ENCODE data around the gene MAPK8IP1.
"Not testable (repeated sequence)": the region's sequence is repeated elsewhere in the genome, so short reads cannot be mapped to it uniquely, and the experiment has no call there.

Gene MAPK8IP1

GRCh38 chr11:45885274-45885920 lies at the start of gene MAPK8IP1:
Gene MAPK8IP1 (plus strand): TSS chr11:45885651. CDS start chr11:45885821, 170 bp downstream.
- peak; percentile 91 for DNase-seq

DNA sequence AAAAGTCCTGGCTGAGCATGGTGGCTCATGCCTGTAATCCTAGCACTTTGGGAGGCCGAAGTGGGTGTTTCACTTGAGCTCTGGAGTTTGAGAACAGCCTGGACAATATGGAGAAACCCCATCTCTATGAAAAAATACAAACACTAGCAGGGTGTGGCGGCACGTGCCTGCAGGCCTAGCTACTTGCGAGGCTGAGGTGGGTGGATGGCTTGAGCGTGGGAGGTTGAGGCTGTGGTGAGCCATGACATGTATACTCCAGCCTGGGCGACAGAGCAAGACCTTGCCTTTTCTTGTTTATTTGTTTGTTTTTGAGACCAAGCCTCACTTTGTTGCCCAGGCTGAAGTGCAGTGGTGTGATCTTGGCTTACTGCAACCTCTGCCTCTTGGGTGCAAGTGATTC lies 46.2 kb upstream of the MAPK8IP1 start:
- DNase-seq = no peak

- DNase-seq = not testable (repeated sequence)
Observed at GRCh38 chr11:45840251-45840650, 45.2 kb upstream of the MAPK8IP1 start.

GRCh38 chr11:45843158-45843924 lies 42.1 kb upstream of the MAPK8IP1 start:
- peak; percentile 93 for DNase-seq

DNA sequence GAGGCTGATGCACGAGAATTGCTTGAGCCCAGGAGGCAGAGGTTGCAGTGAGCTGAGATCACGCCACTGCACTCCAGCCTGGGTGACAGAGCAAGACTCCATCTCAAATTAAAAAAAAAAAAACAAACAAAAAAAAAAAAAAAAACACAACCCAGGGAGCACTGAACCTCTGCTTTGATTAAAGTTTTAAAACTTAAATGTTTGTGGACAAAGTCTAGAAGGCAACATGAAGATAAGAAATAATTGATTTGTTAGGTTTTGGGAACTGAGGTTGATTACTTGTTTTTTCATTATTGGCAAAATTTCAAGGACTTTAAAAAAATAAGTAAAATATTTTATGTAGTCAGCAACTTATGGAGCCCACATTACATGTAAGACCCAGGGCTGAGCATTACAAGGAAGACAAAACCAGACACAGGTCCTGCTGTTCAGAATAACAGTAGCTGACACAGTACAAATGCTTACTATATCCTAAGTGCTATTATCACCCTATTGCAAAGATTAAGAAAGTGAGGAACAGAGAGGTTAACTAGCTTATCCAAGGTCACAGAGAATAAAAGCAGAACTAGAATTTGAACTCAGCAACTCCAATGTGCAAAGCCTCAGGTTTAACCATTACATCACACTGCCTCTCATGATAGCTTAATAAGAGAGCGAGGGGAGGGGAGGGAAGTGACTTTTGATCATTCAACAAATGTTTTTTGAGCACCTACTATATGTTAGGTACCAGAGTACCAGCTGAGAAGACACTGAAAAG lies 40.5 kb upstream of the MAPK8IP1 start:
- no peak for DNase-seq

DNA sequence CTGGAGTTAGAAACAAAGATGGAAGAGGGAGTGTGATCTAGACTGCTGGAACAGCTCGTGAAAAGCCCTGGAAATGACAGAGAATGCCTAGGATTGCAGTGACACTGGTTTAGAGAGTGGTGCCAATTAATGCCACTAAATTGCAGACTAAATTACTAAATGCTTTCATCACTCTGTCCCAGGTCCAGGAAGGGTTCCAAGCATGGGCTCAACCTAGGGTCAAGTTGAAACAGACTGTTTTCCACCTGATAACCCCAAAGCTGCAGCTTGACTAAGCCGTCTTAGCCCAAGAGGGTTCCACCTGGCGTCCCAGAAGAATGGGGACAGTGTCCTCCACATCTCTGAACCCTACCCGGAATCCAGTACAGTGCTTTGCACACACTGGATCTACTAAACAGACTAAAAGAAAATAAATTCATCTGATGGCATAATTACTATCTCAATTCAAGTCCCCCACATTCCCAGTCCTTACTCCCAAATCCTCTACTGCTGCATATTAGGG lies 39.2 kb upstream of the MAPK8IP1 start:
- DNase-seq = no peak

- peak; percentile 99 for DNase-seq
Observed at GRCh38 chr11:45846974-45847910, 38.2 kb upstream of the MAPK8IP1 start, which contains the start of gene CRY2. Gene CRY2 (plus strand): TSS chr11:45847475. CDS start chr11:45847491, 16 bp downstream.

- DNase-seq = peak; percentile 67
Observed at GRCh38 chr11:45847911-45848316, 37.5 kb upstream of the MAPK8IP1 start.

- peak; percentile 27 for DNase-seq
Observed at GRCh38 chr11:45848654-45849081, 36.8 kb upstream of the MAPK8IP1 start.

DNA sequence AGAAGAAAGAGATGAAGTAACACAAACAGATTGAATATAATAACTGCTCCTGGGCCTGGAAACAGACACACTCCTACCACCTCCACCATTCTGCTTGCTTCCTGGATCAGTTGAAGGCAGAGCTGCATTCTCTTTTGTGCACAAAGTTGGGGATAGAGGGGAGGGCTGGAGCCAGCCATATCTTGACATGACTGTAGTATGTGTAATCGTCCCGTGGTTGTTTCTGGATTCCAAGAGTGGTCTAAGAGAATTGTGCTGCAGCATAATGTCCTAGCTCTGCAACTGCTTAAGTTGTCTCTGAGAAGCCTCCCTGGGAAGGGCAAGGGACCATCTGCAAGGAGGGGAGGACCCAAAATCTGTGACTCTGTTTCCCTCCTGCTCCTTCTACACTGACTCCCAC lies 35.0 kb upstream of the MAPK8IP1 start:
- DNase-seq = no peak

GRCh38 chr11:45851228-45851627 lies 34.2 kb upstream of the MAPK8IP1 start:
- DNase-seq = no peak

DNA sequence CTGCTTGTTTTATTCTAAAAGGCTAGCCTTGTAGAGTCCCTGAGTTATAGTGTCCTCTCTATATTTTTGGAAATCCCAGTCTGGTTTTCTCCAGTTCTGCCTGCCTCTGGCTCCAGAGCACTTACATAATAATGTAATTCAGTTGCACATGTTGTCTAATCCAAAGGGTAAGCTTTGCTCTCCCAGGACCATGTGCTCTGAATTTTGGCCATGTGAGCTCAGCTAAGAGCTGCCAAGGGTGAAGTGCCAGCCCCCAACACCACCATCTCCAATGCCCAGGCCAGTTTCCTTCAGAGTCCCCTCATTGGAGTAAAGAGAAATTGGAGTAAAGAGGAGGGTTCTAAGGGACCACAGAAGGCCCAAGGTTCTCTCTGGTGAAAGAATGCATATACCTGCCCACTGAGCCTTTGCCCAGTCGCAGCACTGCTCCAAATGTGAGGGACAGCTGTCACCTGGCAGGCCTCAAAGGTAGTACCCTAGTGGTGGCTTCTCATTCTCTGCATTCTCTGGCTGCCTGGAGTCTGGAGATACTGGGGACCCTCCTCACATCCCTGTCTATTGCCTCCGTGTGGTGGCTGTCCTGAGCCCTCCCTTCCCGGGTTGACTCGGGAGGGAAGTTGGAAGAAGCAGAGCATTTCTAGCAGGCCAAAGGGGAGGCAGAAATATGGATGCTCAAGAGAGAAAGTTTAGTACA lies 33.3 kb upstream of the MAPK8IP1 start:
- DNase-seq = no peak

DNA sequence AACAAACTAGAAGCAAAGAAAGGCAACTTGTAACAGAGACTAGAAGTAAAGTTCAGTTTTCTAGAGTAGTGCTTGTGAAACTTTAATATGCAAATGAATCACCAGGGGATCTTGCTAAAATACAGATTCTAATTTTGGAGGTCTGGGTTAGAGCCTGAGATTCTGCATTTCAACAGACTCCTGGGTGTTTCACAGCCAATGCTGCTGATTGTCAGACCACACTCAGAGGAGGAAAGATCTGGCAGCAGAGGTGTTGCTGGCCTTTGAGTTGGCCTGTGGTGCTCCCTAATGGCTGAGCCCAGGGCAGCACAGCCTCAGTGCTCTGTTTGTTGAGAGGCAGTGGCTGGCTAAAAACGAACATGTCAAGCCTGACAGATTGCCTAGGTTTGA lies 32.7 kb upstream of the MAPK8IP1 start:
- DNase-seq = no peak

GRCh38 chr11:45853332-45854219 lies 31.9 kb upstream of the MAPK8IP1 start:
- DNase-seq = no peak

DNA sequence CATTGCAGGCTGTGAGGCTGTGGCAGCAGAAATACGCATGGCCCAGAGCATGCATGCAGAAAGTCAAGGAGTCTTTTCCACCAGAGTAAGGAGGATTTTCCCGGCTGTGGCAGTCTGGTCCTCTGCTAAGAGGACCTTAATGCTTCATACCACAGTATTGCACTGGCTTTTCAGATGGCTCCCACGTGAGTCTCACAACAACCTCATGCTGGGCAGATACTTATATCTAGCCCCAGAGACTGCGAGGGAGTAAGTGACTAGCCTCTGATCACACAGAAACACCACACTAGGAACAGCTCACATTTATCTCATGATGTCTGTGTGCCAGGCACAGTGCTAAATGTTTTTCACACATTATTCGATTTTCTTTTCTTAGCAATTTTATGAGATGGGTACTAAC lies 30.1 kb upstream of the MAPK8IP1 start:
- no peak for DNase-seq

DNA sequence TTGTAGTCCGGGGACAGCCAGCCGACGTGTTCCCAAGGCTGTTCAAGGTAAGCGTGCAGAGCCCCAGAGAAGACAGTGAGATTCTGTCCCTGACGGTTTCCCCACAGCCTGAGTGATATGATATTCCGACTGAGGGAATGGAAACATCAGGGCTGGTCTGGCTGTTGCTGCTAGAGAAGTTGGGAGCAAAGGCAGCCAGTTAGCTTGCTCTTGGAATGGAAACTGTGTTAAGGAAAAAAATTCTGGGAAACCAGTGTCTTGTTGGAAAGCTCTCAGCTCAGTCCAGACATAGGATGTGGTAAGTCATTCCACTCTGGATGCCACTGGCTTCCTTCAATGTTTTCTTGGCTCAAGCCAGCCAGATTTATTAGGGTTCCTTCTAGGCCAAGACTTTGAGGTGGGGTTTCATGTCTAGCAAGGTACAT lies 29.4 kb upstream of the MAPK8IP1 start:
- DNase-seq = no peak

DNA sequence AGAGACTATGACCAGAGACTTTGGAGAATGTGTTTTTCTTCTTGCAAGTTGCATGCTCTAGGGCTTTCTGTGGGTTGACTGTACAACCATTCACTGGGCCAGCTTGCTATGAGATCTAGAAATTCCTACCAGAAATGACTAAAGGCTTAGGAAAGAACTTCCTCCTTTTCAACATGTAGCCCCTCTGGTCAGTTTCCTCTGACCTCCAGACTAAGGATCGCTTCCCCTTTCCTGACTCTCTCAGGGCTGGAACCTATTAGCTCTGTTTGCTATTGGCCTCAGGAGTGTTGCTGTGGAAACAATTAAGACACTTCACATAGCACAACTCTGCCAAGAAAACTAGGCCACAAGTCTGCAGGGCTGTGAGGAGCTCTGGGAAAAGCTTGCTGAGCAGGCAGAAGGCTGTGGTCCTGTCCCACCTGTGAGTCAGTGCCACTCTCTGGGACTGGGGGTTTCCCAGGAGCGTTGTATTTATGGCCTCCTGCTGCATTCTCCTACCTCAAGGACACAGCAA lies 27.4 kb upstream of the MAPK8IP1 start:
- peak; percentile 47 for DNase-seq

- peak; percentile 50 for DNase-seq
Observed at GRCh38 chr11:45858751-45859398, 26.6 kb upstream of the MAPK8IP1 start.

DNA sequence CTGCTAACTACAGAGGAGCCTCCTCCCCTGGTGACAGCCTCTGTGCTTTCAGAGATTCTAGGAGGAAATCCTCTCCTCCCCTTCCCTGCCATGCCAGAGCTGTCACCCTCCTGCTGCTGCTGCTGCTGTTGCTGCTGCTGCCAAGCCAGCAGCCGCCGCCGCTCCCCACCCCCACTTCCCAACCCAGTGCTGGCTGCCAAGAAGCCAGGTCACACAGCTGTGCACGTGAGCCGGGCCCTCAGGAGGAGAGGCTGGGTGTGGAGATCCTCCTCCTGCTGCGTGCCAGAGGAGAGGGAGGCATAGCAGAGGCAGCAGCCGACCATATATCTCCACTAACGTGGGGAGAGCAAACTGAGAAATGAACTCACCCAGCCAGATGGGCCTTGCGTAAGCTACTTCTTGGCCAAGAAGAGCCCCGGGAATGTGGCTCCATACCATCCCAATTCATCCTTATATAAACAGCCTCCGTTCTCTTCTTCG lies 25.8 kb upstream of the MAPK8IP1 start:
- peak; percentile 98 for DNase-seq
